Lung (tissue), 12 donors: ENCODE measurements around the gene SLC27A3. TPM values are rescaled to one million over a fixed set of nuclear protein-coding genes. Genes with fewer than 3 reads are reported as not detected.

Source experiments
- ATAC-seq: fragments of 200-7000 bp; cut with Tn5 transposase; one replicate; pipeline ENCODE4 v1.9.1; 2020; ENCODE audit warnings: moderate number of reproducible peaks; ENCODE audit not compliant: insufficient read depth, low FRiP score
- DNase-seq, 3 donors: peaks; one replicate each; pipeline ENCODE4 v3.0.0-alpha.2; 2013 to 2017
- H3K27ac ChIP-seq, 2 donors: one replicate each; pipeline ENCODE4 v1.5.1; 2013; ENCODE audit warnings: mild to moderate bottlenecking in 2 of 2, moderate library complexity in 2 of 2, control low read depth in 1 of 2, inconsistent platforms in 1 of 2, low read depth in 1 of 2, low read length in 1 of 2
- H3K27me3 ChIP-seq, 3 donors: one replicate each; pipeline ENCODE4 v1.5.1; 2013; ENCODE audit warnings: low read length in 2 of 3; ENCODE audit not compliant: control insufficient read depth in 3 of 3, insufficient read depth in 3 of 3
- H3K36me3 ChIP-seq, 4 donors: one replicate each; pipeline ENCODE4 v1.5.1; 2013; ENCODE audit warnings: low read length in 4 of 4, mild to moderate bottlenecking in 1 of 4, moderate library complexity in 1 of 4; ENCODE audit not compliant: control insufficient read depth in 4 of 4, insufficient read depth in 4 of 4
- H3K4me1 ChIP-seq, 5 donors: one replicate each; pipeline ENCODE4 v1.5.1; 2013; ENCODE audit warnings: low read length in 5 of 5, mild to moderate bottlenecking in 2 of 5, moderate library complexity in 1 of 5; ENCODE audit not compliant: control insufficient read depth in 5 of 5, insufficient read depth in 5 of 5
- H3K4me3 ChIP-seq: one replicate; pipeline ENCODE4 v1.5.1; 2013; ENCODE audit warnings: mild to moderate bottlenecking, control low read depth, moderate library complexity
- H3K9ac ChIP-seq, 2 donors: one replicate each; pipeline ENCODE4 v1.5.1; 2013; ENCODE audit warnings: low read length in 2 of 2, control low read depth in 1 of 2; ENCODE audit not compliant: insufficient read depth in 1 of 2
- H3K9me3 ChIP-seq, 4 donors: one replicate each; pipeline ENCODE4 v1.5.1; 2013; ENCODE audit warnings: low read length in 3 of 4, mild to moderate bottlenecking in 1 of 4, moderate library complexity in 1 of 4; ENCODE audit not compliant: control insufficient read depth in 4 of 4, insufficient read depth in 3 of 4
- CTCF ChIP-seq: IDR thresholded peaks from 2 replicates; pipeline ENCODE4 v1.5.1; 2012; ENCODE audit warnings: mild to moderate bottlenecking; ENCODE audit errors: control extremely low read depth, extremely low read depth
- WGBS, 2 donors: extraction: QIAGEN DNeasy Blood & Tissue Kit; methylation state at CpG; one replicate each; pipeline ENCODE4 v1.1.7; 2013; 5-methylcytosine and 5-hydroxymethylcytosine counted together
- polyA plus RNA-seq, 2 donors: library from polyadenylated mRNA; stranded (reverse); fragments of 200-250 nt; gene quantifications; one replicate each; pipeline ENCODE4 v1.2.1, GENCODE V29; 2013
- total RNA-seq, 2 donors: library from RNA; depleted of rRNA in 1 of 2; stranded (reverse); fragments of >200 nt in 1 of 2; gene quantifications; one replicate each; pipeline ENCODE4 v1.2.1, GENCODE V29; 2014 to 2021
- donor health status: control.
- donor health status: control.
- donor health status: Bipolar disorder and iron deficiency.
- donor health status: healthy.
- donor health status: DM: yes; HTN: yes; CAD: no.

SLC27A3 gene
- total and polyA plus RNA-seq, 4 donors: 15.8 to 223 (median 108) TPM

GRCh38 chr1:153767519-153767918, 7.7 kb upstream of the SLC27A3 start:
- TF ChIP-seq CTCF: no peak
- Histone ChIP-seq H3K27ac (peak overlapping the region in 1 of 2 donors; percentile 46), H3K36me3 (peaks cover 21 to 65% (median 48%) of the 10 kb centered on the region in 4 donors), H3K4me1 (peaks cover 0 to 28% (median 0%) of the 10 kb centered on the region in 5 donors), H3K27me3 (no peaks in the 10 kb centered on the region), H3K9ac (no peak overlapping the region), H3K4me3 (no peak overlapping the region), H3K9me3 (peaks cover 0 to 4% (median 0%) of the 10 kb centered on the region in 4 donors)
- ATAC-seq: no peak
- 96% methylated on average over 11 of the region's 11 CpGs for WGBS, 2 donors
- no peak for DNase-seq

- WGBS, 2 donors: 78 to 84% methylated on average over 4 of the region's 4 CpGs
Measured at GRCh38 chr1:153768316-153769181, 6.7 kb upstream of the SLC27A3 start.

GRCh38 chr1:153769221-153769620, 6.0 kb upstream of the SLC27A3 start:
- Histone ChIP-seq H3K4me1 (peaks cover 0 to 19% (median 0%) of the 10 kb centered on the region in 5 donors), H3K9ac (no peak overlapping the region), H3K36me3 (peaks cover 20 to 53% (median 40%) of the 10 kb centered on the region in 4 donors), H3K4me3 (no peak overlapping the region), H3K27me3 (no peaks in the 10 kb centered on the region), H3K9me3 (peaks cover 0 to 2% (median 0%) of the 10 kb centered on the region in 4 donors), H3K27ac (peak overlapping the region in 1 of 2 donors; percentile 66)
- TF ChIP-seq CTCF: no peak
- WGBS, 2 donors: 62 to 66% methylated on average over 3 of the region's 3 CpGs
- no peak for DNase-seq
- ATAC-seq: no peak

More at GRCh38 chr1:153768316-153769181, 6.7 kb upstream of the SLC27A3 start:
- DNase-seq (no peak), ATAC-seq (peak; percentile 61)
- no peak overlapping the region for H3K4me3 ChIP-seq
- peak overlapping the region in 1 of 2 donors; percentile 66 for H3K27ac ChIP-seq
- peaks cover 0 to 20% (median 0%) of the 10 kb centered on the region in 5 donors for H3K4me1 ChIP-seq
- H3K27me3 ChIP-seq: no peaks in the 10 kb centered on the region
- no peak for TF ChIP-seq CTCF
- H3K9ac ChIP-seq: no peak overlapping the region
- H3K36me3 ChIP-seq: peaks cover 21 to 58% (median 45%) of the 10 kb centered on the region in 4 donors
- H3K9me3 ChIP-seq: peaks cover 0 to 2% (median 0%) of the 10 kb centered on the region in 4 donors
